Panc1 (cell line): ENCODE data around the gene HNRNPLL. TPM values are rescaled to one million over a fixed set of nuclear protein-coding genes. Genes with fewer than 3 reads are reported as not detected.
A peak's percentile ranks its signal among the peaks of the same experiment; 100 is the strongest.

Source experiments
- ATAC-seq: fragments of 200-7000 bp; cut with Tn5 transposase; 2 replicates; pipeline ENCODE4 v1.9.1; 2020; ENCODE audit warnings: mild to moderate bottlenecking, moderate library complexity
- BruUV-seq: library from RNA; stranded (reverse); fragments of 400-500 nt; replicated peaks from 2 replicates; lab custom pipeline; 2021; lab: Mats Ljungman, UMichigan
- CTCF ChIA-PET: fragments of 300-600 bp; sonication (Branson Sonifier 250); formaldehyde crosslinking; loops from one replicate; lab custom pipeline; 2022; ENCODE audit warnings: antibody characterized with exemption; lab: Charles Lee
- POLR2A ChIA-PET: fragments of 300-600 bp; sonication (Branson Sonifier 250); formaldehyde crosslinking; loops from one replicate; lab custom pipeline; 2022; ENCODE audit warnings: antibody characterized with exemption; lab: Charles Lee
- DNase-seq: peaks from one replicate; pipeline ENCODE4 v3.0.0-alpha.2; 2010; ENCODE audit warnings: low read depth, low spot score
- H3K27ac ChIP-seq: 2 replicates; pipeline ENCODE4 v1.5.1; 2011; ENCODE audit warnings: mild to moderate bottlenecking, low read length, inconsistent platforms
- H3K27me3 ChIP-seq: fragments of 200-500 bp; sonication (Bioruptor generic); 2 replicates; pipeline ENCODE4 v1.6.0; 2014; ENCODE audit warnings: low read length, inconsistent platforms; ENCODE audit not compliant: control insufficient read depth, insufficient read depth
- H3K36me3 ChIP-seq: fragments of 200-500 bp; sonication (Bioruptor generic); 2 replicates; pipeline ENCODE4 v1.5.1; 2014; ENCODE audit warnings: inconsistent platforms, mild to moderate bottlenecking, low read length, moderate library complexity; ENCODE audit not compliant: control insufficient read depth, insufficient read depth
- H3K4me1 ChIP-seq: 2 replicates; pipeline ENCODE4 v1.5.1; 2011; ENCODE audit warnings: inconsistent platforms, mild to moderate bottlenecking, low read length, moderate library complexity; ENCODE audit not compliant: control insufficient read depth, insufficient read depth
- H3K4me3 ChIP-seq, 2 experiments: 2 replicates each; pipeline ENCODE4 v1.5.1; 2011 to 2012; ENCODE audit warnings: low read depth in 2 of 2, low read length in 2 of 2, mild to moderate bottlenecking in 2 of 2, inconsistent platforms in 1 of 2, moderate library complexity in 1 of 2
- H3K9me3 ChIP-seq: fragments of 200-500 bp; sonication (Bioruptor generic); 2 replicates; pipeline ENCODE4 v1.5.1; 2014; ENCODE audit warnings: low read depth, mild to moderate bottlenecking, inconsistent platforms, low read length, moderate library complexity; ENCODE audit not compliant: control insufficient read depth, insufficient read depth
- POLR2AphosphoS5 ChIP-seq: IDR thresholded peaks from 2 replicates; pipeline ENCODE4 v1.6.1; 2012; ENCODE audit warnings: mild to moderate bottlenecking, low read depth, low read length, moderate library complexity
- SIN3A ChIP-seq: IDR thresholded peaks from 2 replicates; pipeline ENCODE4 v1.6.1; 2012; ENCODE audit warnings: low read depth, mild to moderate bottlenecking, low read length, moderate library complexity, borderline replicate concordance; ENCODE audit not compliant: insufficient read depth
- TCF7L2 ChIP-seq: IDR thresholded peaks from 2 replicates; pipeline ENCODE4 v1.6.1; 2011; ENCODE audit warnings: mild to moderate bottlenecking, low read depth, low read length, inconsistent platforms
- in situ Hi-C: cut with HindIII; loops from 2 replicates; pipeline ENCODE4 v1.10.0; 2016; ENCODE audit warnings: low sequenced_read_pairs, low pct_unique_long_range_greater_than_20kb
- intact Hi-C: fragments of 100-400 bp; cut with micrococcal nuclease; formaldehyde crosslinking; loops from one replicate; pipeline ENCODE4 v1.10.0; 2022; ENCODE audit not compliant: unreplicated experiment
- total RNA-seq: library from RNA; stranded (reverse); gene quantifications from one replicate; pipeline ENCODE4 v1.2.1, GENCODE V29; 2021; ENCODE audit not compliant: unreplicated experiment
- TF ChIP-seq, protein P1 (sequence below), 2 experiments: IDR thresholded peaks; 2 replicates each; pipeline ENCODE4 v1.6.1; 2011 to 2012; ENCODE audit warnings: low read depth in 2 of 2, control low read depth in 1 of 2, low read length in 1 of 2, mild to moderate bottlenecking in 1 of 2, moderate library complexity in 1 of 2; ENCODE audit not compliant: insufficient read depth in 1 of 2
- TF ChIP-seq, protein P2 (sequence below): fragments of 450-650 bp; IDR thresholded peaks from 2 replicates; pipeline ENCODE4 v1.5.1; 2017; ENCODE audit warnings: mild to moderate bottlenecking

HNRNPLL gene
- total RNA-seq, 1 experiment from 2014 or later: 69.8 TPM

DNA sequence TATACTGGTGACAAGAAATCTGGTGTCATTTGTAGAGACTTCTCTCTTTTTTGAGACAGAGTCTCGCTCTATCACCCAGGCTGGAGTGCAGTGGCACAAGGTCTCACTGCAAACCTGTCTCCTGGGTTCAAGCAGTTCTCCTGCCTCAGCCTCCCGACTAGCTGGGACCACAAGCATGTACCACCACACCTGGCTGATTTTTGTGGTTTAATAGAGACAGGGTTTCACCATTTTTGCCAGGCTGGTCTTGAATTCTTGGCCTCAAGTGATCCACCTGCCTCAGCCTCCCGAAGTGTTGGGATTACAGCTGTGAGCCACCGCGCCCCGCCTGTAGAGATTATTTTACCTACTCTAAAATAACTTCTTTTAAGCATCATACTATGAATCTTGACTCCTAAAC is 6.5 kb downstream of the HNRNPLL start:
- DNase-seq (no peak), ATAC-seq (no peak)
- Histone ChIP-seq H3K27me3 (no peaks in the 10 kb centered on the region), H3K36me3 (no peaks in the 10 kb centered on the region), H3K27ac (no peak overlapping the region), H3K4me1 (peaks cover 37% of the 10 kb centered on the region), H3K9me3 (no peaks in the 10 kb centered on the region), H3K4me3 (no peak overlapping the region)
- TF ChIP-seq SIN3A: no peak
- TF ChIP-seq, protein P1, sequence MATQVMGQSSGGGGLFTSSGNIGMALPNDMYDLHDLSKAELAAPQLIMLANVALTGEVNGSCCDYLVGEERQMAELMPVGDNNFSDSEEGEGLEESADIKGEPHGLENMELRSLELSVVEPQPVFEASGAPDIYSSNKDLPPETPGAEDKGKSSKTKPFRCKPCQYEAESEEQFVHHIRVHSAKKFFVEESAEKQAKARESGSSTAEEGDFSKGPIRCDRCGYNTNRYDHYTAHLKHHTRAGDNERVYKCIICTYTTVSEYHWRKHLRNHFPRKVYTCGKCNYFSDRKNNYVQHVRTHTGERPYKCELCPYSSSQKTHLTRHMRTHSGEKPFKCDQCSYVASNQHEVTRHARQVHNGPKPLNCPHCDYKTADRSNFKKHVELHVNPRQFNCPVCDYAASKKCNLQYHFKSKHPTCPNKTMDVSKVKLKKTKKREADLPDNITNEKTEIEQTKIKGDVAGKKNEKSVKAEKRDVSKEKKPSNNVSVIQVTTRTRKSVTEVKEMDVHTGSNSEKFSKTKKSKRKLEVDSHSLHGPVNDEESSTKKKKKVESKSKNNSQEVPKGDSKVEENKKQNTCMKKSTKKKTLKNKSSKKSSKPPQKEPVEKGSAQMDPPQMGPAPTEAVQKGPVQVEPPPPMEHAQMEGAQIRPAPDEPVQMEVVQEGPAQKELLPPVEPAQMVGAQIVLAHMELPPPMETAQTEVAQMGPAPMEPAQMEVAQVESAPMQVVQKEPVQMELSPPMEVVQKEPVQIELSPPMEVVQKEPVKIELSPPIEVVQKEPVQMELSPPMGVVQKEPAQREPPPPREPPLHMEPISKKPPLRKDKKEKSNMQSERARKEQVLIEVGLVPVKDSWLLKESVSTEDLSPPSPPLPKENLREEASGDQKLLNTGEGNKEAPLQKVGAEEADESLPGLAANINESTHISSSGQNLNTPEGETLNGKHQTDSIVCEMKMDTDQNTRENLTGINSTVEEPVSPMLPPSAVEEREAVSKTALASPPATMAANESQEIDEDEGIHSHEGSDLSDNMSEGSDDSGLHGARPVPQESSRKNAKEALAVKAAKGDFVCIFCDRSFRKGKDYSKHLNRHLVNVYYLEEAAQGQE (IDR thresholded peaks at IDR 0.05; ENCODE audit: insufficient read depth in 1 of 2, low read depth in 2 of 2, low read length in 1 of 2): no peak
- TF ChIP-seq, protein P2, sequence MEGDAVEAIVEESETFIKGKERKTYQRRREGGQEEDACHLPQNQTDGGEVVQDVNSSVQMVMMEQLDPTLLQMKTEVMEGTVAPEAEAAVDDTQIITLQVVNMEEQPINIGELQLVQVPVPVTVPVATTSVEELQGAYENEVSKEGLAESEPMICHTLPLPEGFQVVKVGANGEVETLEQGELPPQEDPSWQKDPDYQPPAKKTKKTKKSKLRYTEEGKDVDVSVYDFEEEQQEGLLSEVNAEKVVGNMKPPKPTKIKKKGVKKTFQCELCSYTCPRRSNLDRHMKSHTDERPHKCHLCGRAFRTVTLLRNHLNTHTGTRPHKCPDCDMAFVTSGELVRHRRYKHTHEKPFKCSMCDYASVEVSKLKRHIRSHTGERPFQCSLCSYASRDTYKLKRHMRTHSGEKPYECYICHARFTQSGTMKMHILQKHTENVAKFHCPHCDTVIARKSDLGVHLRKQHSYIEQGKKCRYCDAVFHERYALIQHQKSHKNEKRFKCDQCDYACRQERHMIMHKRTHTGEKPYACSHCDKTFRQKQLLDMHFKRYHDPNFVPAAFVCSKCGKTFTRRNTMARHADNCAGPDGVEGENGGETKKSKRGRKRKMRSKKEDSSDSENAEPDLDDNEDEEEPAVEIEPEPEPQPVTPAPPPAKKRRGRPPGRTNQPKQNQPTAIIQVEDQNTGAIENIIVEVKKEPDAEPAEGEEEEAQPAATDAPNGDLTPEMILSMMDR: no peak
- TF ChIP-seq POLR2AphosphoS5: no peak
- TF ChIP-seq TCF7L2: no peak
- in situ Hi-C loops (loop anchor here (25.0 kb wide), 1 partner anchor 141 kb away; no protein-coding TSS in a partner anchor), intact Hi-C loops (no loop called here)
- no TSS peak for BruUV-seq
- ChIA-PET CTCF (no interaction called here), POLR2A (interaction anchor here (0.6 kb wide), 1 partner anchor 60 kb away, joined by 11 read pairs; no protein-coding TSS in a partner anchor)

DNA sequence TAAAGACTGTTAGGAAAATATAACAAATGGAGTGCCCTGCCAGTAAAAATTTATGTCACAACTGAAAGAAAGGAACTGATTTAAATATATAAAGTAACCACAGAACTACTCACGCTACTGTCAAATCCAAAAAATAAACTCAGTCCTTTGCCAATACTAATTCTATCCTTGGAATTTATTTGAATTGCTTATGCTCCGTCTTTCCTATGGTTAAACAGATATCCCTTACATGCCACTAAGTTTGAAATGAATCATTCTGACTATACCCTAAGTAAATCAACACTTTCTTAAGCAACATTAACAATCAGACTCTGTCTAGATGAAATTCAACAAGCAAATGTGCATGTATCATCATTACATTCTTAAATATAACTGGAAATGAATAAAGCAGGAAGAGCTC is 9.8 kb downstream of the HNRNPLL start:
- BruUV-seq: no TSS peak
- CTCF ChIA-PET: no interaction called here
- ATAC-seq (peak; percentile 71; the same call in 1 of the 2 replicates), DNase-seq (no peak)
- Histone ChIP-seq H3K4me3 (no peak overlapping the region), H3K36me3 (no peaks in the 10 kb centered on the region), H3K27me3 (no peaks in the 10 kb centered on the region), H3K27ac (no peak overlapping the region), H3K4me1 (peaks cover 23% of the 10 kb centered on the region), H3K9me3 (no peaks in the 10 kb centered on the region)
- POLR2A ChIA-PET: interaction anchor here (0.7 kb wide), 1 partner anchor 15 kb away, joined by 3 read pairs; no protein-coding TSS in a partner anchor
- TF ChIP-seq, protein P1 (IDR thresholded peaks at IDR 0.05; ENCODE audit: insufficient read depth in 1 of 2, low read depth in 2 of 2, low read length in 1 of 2): no peak
- no peak for TF ChIP-seq TCF7L2
- TF ChIP-seq SIN3A: no peak
- no peak for TF ChIP-seq POLR2AphosphoS5
- TF ChIP-seq, protein P2: no peak
- intact Hi-C loops (no loop called here), in situ Hi-C loops (loop anchor here (25.0 kb wide), 1 partner anchor 144 kb away; no protein-coding TSS in a partner anchor)
